ENCODE results near the gene TEX36. TPM values are rescaled to one million over a fixed set of nuclear protein-coding genes. Genes with fewer than 3 reads are reported as not detected.

TEX36 gene
- total RNA-seq, 1 experiment from 2014 or later, result 0.25 TPM

DNA sequence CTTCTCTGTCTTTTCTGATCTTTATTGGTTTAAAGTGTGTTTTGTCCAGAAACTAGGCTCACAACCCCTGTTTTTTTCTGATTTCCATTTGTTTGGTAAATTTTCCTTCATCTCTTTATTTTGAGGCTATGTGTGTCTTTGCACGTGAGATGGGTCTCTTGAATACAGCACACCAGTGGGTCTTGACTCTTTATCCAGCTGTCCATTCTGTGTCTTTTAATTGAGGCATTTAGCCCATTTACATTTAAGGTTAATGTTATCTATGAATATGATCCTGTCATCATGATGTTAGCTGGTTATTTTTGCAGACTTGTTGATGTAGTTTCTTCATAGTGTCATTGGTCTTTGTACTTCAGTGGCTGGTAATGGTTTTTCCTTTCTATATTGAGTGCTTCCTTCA lies 10.1 kb downstream of the TEX36 start:
- no peak for TF ChIP-seq POLR2AphosphoS5 (IDR thresholded peaks at IDR 0.05; ENCODE audit: low read depth, low read length)
- TF ChIP-seq SIN3A (IDR thresholded peaks at IDR 0.05; ENCODE audit: low read depth), result no peak
- TF ChIP-seq, protein P1, sequence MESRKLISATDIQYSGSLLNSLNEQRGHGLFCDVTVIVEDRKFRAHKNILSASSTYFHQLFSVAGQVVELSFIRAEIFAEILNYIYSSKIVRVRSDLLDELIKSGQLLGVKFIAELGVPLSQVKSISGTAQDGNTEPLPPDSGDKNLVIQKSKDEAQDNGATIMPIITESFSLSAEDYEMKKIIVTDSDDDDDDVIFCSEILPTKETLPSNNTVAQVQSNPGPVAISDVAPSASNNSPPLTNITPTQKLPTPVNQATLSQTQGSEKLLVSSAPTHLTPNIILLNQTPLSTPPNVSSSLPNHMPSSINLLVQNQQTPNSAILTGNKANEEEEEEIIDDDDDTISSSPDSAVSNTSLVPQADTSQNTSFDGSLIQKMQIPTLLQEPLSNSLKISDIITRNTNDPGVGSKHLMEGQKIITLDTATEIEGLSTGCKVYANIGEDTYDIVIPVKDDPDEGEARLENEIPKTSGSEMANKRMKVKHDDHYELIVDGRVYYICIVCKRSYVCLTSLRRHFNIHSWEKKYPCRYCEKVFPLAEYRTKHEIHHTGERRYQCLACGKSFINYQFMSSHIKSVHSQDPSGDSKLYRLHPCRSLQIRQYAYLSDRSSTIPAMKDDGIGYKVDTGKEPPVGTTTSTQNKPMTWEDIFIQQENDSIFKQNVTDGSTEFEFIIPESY (IDR thresholded peaks at IDR 0.05; ENCODE audit: extremely low read depth, insufficient replicate concordance, low read length), result no peak
- no peak for TF ChIP-seq EZH2phosphoT487 (IDR thresholded peaks at IDR 0.05; ENCODE audit: borderline replicate concordance)
- TF ChIP-seq, protein P2, sequence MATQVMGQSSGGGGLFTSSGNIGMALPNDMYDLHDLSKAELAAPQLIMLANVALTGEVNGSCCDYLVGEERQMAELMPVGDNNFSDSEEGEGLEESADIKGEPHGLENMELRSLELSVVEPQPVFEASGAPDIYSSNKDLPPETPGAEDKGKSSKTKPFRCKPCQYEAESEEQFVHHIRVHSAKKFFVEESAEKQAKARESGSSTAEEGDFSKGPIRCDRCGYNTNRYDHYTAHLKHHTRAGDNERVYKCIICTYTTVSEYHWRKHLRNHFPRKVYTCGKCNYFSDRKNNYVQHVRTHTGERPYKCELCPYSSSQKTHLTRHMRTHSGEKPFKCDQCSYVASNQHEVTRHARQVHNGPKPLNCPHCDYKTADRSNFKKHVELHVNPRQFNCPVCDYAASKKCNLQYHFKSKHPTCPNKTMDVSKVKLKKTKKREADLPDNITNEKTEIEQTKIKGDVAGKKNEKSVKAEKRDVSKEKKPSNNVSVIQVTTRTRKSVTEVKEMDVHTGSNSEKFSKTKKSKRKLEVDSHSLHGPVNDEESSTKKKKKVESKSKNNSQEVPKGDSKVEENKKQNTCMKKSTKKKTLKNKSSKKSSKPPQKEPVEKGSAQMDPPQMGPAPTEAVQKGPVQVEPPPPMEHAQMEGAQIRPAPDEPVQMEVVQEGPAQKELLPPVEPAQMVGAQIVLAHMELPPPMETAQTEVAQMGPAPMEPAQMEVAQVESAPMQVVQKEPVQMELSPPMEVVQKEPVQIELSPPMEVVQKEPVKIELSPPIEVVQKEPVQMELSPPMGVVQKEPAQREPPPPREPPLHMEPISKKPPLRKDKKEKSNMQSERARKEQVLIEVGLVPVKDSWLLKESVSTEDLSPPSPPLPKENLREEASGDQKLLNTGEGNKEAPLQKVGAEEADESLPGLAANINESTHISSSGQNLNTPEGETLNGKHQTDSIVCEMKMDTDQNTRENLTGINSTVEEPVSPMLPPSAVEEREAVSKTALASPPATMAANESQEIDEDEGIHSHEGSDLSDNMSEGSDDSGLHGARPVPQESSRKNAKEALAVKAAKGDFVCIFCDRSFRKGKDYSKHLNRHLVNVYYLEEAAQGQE (IDR thresholded peaks at IDR 0.05; ENCODE audit: low read depth), result no peak
- TF ChIP-seq TCF7L2 (IDR thresholded peaks at IDR 0.05; ENCODE audit: borderline replicate concordance, extremely low read depth, insufficient read depth, insufficient read length), result no peak
- no peak for TF ChIP-seq JUND (IDR thresholded peaks at IDR 0.05)
- TF ChIP-seq CEBPB (IDR thresholded peaks at IDR 0.05; ENCODE audit: low read depth), result no peak
- TF ChIP-seq, protein P3, sequence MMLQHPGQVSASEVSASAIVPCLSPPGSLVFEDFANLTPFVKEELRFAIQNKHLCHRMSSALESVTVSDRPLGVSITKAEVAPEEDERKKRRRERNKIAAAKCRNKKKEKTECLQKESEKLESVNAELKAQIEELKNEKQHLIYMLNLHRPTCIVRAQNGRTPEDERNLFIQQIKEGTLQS (IDR thresholded peaks at IDR 0.05), result no peak
- TF ChIP-seq, protein P4, sequence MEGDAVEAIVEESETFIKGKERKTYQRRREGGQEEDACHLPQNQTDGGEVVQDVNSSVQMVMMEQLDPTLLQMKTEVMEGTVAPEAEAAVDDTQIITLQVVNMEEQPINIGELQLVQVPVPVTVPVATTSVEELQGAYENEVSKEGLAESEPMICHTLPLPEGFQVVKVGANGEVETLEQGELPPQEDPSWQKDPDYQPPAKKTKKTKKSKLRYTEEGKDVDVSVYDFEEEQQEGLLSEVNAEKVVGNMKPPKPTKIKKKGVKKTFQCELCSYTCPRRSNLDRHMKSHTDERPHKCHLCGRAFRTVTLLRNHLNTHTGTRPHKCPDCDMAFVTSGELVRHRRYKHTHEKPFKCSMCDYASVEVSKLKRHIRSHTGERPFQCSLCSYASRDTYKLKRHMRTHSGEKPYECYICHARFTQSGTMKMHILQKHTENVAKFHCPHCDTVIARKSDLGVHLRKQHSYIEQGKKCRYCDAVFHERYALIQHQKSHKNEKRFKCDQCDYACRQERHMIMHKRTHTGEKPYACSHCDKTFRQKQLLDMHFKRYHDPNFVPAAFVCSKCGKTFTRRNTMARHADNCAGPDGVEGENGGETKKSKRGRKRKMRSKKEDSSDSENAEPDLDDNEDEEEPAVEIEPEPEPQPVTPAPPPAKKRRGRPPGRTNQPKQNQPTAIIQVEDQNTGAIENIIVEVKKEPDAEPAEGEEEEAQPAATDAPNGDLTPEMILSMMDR (IDR thresholded peaks at IDR 0.05 in 2 of 3, conservative IDR thresholded peaks at IDR 0.05 in 1 of 3; ENCODE audit: borderline replicate concordance in 1 of 3, insufficient read depth in 1 of 3, low read depth in 2 of 3, low read length in 2 of 3), result no peak
- no peak for TF ChIP-seq ELF1 (IDR thresholded peaks at IDR 0.05; ENCODE audit: borderline replicate concordance, low read depth)
- no peak for TF ChIP-seq RAD21 (IDR thresholded peaks at IDR 0.05; ENCODE audit: low read depth)
- no peak for TF ChIP-seq ZNF274 (IDR thresholded peaks at IDR 0.05; ENCODE audit: low read depth, low read length)
- no peak for TF ChIP-seq YY1 (IDR thresholded peaks at IDR 0.05; ENCODE audit: extremely low read depth, insufficient replicate concordance, low read depth, low read length)
- no peak for TF ChIP-seq CBX3 (IDR thresholded peaks at IDR 0.05; ENCODE audit: low read depth)
- ChIA-PET CTCF (no interaction called here), POLR2A (interaction anchor here (2.5 kb wide), 1 partner anchor 10 kb away, joined by 9 read pairs; no protein-coding TSS in a partner anchor), RAD21 (ENCODE audit: low non-redundant PET in 1 of 2, low total read pairs in 2 of 2, uncharacterized antibody in 2 of 2, unreplicated experiment in 2 of 2) (no interaction called here)
- Histone ChIP-seq H3K4me2 (ENCODE audit: low read length) (no peak overlapping the region), H2AFZ (ENCODE audit: low read depth, low read length, poor library complexity, severe bottlenecking) (no peak overlapping the region), H3K4me1 (ENCODE audit: control insufficient read depth in 1 of 2, insufficient read depth in 2 of 2, low read length in 2 of 2) (no peaks in the 10 kb centered on the region), H3K4me3 (replicated peaks in 1 of 2; ENCODE audit: low read depth in 1 of 2, low read length in 2 of 2) (no peak overlapping the region), H3K79me2 (ENCODE audit: insufficient read depth, low read length) (no peaks in the 10 kb centered on the region), H3K9me2 (ENCODE audit: insufficient read depth) (no peaks in the 10 kb centered on the region), H3K27me3 (ENCODE audit: insufficient read depth, low read length) (no peaks in the 10 kb centered on the region), H4K20me1 (ENCODE audit: insufficient read depth) (no peaks in the 10 kb centered on the region), H3K27ac (ENCODE audit: low read depth, low read length) (no peak overlapping the region), H3K36me3 (ENCODE audit: control insufficient read depth in 1 of 2, insufficient read depth in 2 of 2, low read length in 2 of 2) (no peaks in the 10 kb centered on the region), H3K9ac (ENCODE audit: low read length) (no peak overlapping the region), H3K9me3 (ENCODE audit: control insufficient read depth in 1 of 2, insufficient read depth in 1 of 2, low read depth in 1 of 2, low read length in 2 of 2) (0 out of 4 replicates have a peak, but pooled peaks cover 3 to 6% of the 10 kb centered on the region in 2 experiments)
- intact Hi-C loops (cut with micrococcal nuclease), result no loop called here
- no TSS peak for BruUV-seq (replicated peaks)
- ATAC-seq, result no peak
- no peak for DNase-seq (ENCODE audit: low read depth, low spot score)

All from HCT116 (cell line).